ENCODE results near the gene HDLBP. TPM values are rescaled to one million over a fixed set of nuclear protein-coding genes. Genes with fewer than 3 reads are reported as not detected.

The HDLBP gene
- total RNA-seq, result 224 and 240 TPM in 2 replicates

GRCh38 chr2:241315093-241315878, at the start of gene HDLBP:
Gene HDLBP (minus strand): TSS chr2:241315672. CDS start chr2:241266869, 48,803 bp downstream.
- intact Hi-C loops (cut with micrococcal nuclease), result loop anchor here (1.0 to 2.0 kb wide), 9 partner anchors 41 to 749 kb away; partner anchors contain the start of genes D2HGDH, DTYMK, FARP2 and ING5

GRCh38 chr2:241364781-241365180, 49.3 kb upstream of the HDLBP start:
- intact Hi-C loops (cut with micrococcal nuclease), result no loop called here

GRCh38 chr2:241363426-241363825, 48.0 kb upstream of the HDLBP start:
- intact Hi-C loops (cut with micrococcal nuclease), result no loop called here

- intact Hi-C loops (cut with micrococcal nuclease), result loop anchor here (5.0 to 10.0 kb wide), 4 partner anchors 83 to 925 kb away; partner anchors contain the start of genes ATG4B, DTYMK, GPC1 and THAP4
These were observed 44.1 kb upstream of the HDLBP start for GRCh38 chr2:241359481-241360045.

- intact Hi-C loops (cut with micrococcal nuclease), result loop anchor here (5.0 to 10.0 kb wide), 4 partner anchors 84 to 924 kb away; partner anchors contain the start of genes ATG4B, DTYMK, GPC1 and THAP4
These were observed 43.0 kb upstream of the HDLBP start for GRCh38 chr2:241358470-241358869.

- intact Hi-C loops (cut with micrococcal nuclease), result loop anchor here (5.0 to 10.0 kb wide), 4 partner anchors 85 to 923 kb away; partner anchors contain the start of genes ATG4B, DTYMK, GPC1 and THAP4
These were observed 42.1 kb upstream of the HDLBP start for GRCh38 chr2:241357531-241357930.

- intact Hi-C loops (cut with micrococcal nuclease), result loop anchor here (1.0 to 10.0 kb wide), 10 partner anchors 42 to 922 kb away; partner anchors contain the start of genes ATG4B, DTYMK, GPC1 and HDLBP
These were observed 41.4 kb upstream of the HDLBP start for GRCh38 chr2:241356871-241357260.

- intact Hi-C loops (cut with micrococcal nuclease), result loop anchor here (1.0 to 10.0 kb wide), 12 partner anchors 41 to 921 kb away; partner anchors contain the start of genes ATG4B, DTYMK, GPC1 and HDLBP
These were observed 40.8 kb upstream of the HDLBP start, which contains the start of gene FARP2 for GRCh38 chr2:241355983-241356870. Gene FARP2 (plus strand): TSS chr2:241356285. CDS start chr2:241373108, 16,823 bp downstream.

GRCh38 chr2:241354668-241355658, 39.5 kb upstream of the HDLBP start:
- intact Hi-C loops (cut with micrococcal nuclease), result loop anchor here (1.0 to 10.0 kb wide), 6 partner anchors 87 to 920 kb away; partner anchors contain the start of genes ATG4B, DTYMK, GPC1 and ING5

- intact Hi-C loops (cut with micrococcal nuclease), result loop anchor here (10.0 kb wide), 1 partner anchor 917 kb away; the partner anchor contains the start of gene GPC1
These were observed 36.8 kb upstream of the HDLBP start for GRCh38 chr2:241352227-241352626.

GRCh38 chr2:241351640-241352031, 36.2 kb upstream of the HDLBP start:
- intact Hi-C loops (cut with micrococcal nuclease), result loop anchor here (10.0 kb wide), 1 partner anchor 917 kb away; the partner anchor contains the start of gene GPC1

- intact Hi-C loops (cut with micrococcal nuclease), result loop anchor here (10.0 kb wide), 1 partner anchor 916 kb away; the partner anchor contains the start of gene GPC1
These were observed 35.6 kb upstream of the HDLBP start for GRCh38 chr2:241350878-241351639.

- intact Hi-C loops (cut with micrococcal nuclease), result loop anchor here (10.0 kb wide), 1 partner anchor 916 kb away; the partner anchor contains the start of gene GPC1
These were observed 35.0 kb upstream of the HDLBP start for GRCh38 chr2:241350530-241350877.

GRCh38 chr2:241349941-241350340, 34.5 kb upstream of the HDLBP start:
- intact Hi-C loops (cut with micrococcal nuclease), result loop anchor here (10.0 kb wide), 1 partner anchor 915 kb away; the partner anchor contains the start of gene GPC1

- intact Hi-C loops (cut with micrococcal nuclease), result no loop called here
These were observed 29.6 kb upstream of the HDLBP start for GRCh38 chr2:241344925-241345651.

GRCh38 chr2:241340631-241341163, 25.2 kb upstream of the HDLBP start:
- intact Hi-C loops (cut with micrococcal nuclease), result no loop called here

GRCh38 chr2:241339839-241340630, 24.6 kb upstream of the HDLBP start:
- intact Hi-C loops (cut with micrococcal nuclease), result no loop called here

Measured in T-helper 2 cell treated with Interferon-gamma antibody and Interleukin-4, amounts not matched to agents 100 ng/mL and 5 ng/mL, for 36 hours (primary cell).